ENCODE results near the gene SCAMP4.
"Not testable (repeated sequence)": the region's sequence is repeated elsewhere in the genome, so short reads cannot be mapped to it uniquely, and the experiment has no call there.

The SCAMP4 gene

DNA sequence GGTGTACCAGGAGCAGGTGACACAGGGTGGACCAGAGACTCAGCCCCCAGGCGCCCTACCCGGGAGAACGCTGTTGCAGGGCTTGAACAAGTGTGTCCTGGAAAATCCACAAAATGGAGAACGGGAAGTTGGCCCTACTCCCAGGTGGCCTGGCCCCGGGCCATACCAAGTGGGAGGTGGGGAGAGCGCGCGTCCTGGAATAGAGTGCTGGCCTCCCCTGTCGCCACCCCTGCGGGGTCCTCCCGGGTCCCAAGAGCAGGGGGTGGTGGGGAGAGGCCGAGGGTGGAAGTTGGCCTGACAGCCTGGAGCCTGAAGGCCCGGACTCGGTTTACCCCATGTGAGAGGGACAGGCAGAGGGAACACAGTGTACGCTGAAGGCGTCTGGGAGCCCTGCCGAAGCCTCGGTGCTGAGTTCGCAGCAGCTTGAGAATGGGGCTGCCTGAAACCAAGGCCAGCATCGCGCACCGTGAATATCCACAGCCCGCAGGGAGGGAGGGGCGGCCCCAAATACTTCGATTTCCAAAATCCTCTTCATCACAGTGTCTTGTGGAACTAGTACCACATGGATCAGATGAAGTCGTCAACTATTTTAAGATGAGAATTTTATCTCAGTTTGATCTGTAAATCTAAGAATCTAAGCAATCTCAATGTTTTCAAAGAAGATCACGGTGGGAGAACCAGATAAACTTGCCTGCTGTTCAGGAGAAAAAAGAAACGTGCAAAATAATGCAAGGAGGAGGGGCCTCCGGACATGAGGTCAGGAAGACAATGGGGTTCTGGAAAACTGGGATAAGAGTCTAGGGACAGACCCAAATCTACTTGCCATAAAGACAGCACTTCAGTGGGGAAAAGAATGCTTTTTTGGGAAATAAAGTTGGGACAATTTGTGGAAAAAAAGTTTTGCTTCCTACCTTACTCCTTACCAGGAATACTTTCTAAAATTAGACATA, 31.4 kb upstream of the SCAMP4 start:
- peak; percentile 47 for DNase-seq (ENCODE audit: low read depth)
- H3K4me3 ChIP-seq (ENCODE audit: control insufficient read depth, low read depth, low read length), result peak overlapping the region; percentile 88
- TF ChIP-seq, protein P1, sequence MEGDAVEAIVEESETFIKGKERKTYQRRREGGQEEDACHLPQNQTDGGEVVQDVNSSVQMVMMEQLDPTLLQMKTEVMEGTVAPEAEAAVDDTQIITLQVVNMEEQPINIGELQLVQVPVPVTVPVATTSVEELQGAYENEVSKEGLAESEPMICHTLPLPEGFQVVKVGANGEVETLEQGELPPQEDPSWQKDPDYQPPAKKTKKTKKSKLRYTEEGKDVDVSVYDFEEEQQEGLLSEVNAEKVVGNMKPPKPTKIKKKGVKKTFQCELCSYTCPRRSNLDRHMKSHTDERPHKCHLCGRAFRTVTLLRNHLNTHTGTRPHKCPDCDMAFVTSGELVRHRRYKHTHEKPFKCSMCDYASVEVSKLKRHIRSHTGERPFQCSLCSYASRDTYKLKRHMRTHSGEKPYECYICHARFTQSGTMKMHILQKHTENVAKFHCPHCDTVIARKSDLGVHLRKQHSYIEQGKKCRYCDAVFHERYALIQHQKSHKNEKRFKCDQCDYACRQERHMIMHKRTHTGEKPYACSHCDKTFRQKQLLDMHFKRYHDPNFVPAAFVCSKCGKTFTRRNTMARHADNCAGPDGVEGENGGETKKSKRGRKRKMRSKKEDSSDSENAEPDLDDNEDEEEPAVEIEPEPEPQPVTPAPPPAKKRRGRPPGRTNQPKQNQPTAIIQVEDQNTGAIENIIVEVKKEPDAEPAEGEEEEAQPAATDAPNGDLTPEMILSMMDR (conservative IDR thresholded peaks at IDR 0.05; ENCODE audit: control insufficient read depth, insufficient read depth, low read depth, low read length), result no peak

DNA sequence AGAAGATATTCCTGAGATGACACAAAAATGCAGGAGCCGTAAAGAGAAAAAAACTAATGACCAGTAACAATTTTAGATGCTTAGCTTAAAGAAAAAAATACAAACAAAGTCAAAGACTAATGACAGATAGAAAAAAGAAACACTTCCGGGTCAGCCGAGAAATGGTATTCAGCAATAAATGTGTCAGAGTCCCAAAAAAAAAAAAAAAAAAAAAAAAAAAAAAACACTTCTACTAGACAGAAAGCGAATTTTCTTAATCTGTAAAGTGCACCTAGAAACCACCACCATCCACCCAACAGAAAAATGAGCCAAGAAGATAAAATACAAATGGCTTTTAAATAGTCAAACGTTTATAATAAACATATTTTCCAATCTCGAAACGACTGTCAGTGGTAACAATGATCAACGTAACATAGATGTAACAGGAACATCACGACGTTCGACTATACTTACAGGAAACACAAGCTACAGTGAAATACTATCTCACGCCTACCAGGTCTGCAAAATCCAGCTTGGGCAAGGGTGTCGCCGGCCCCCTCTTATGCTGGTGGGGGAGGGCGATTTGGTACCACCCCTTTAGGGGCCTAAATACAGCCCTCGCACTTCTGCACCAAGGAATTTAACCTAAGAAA, 30.5 kb upstream of the SCAMP4 start:
- peak overlapping the region; percentile 88 for H3K4me3 ChIP-seq (ENCODE audit: control insufficient read depth, low read depth, low read length)
- DNase-seq (ENCODE audit: low read depth), result peak; percentile 39

DNA sequence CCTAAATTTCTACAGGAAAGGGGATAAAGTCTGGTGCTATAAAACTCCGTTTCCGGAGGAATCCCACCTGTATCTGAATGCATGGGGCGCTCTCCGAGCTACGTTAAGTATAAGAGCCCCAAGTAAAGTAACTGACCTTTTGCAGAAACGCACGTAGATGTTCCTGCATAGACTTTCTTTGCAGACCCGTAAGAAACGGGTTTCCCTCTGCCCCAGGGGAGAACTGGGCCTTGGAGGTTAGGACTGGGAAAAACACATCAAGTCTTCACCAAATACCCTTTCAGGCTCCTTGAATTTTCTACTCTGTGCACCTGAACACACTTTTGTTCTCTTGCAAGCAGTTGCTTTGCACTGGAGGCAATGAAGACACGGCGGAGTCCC, 29.9 kb upstream of the SCAMP4 start:
- not testable (repeated sequence) for DNase-seq (ENCODE audit: low read depth)
- H3K4me3 ChIP-seq (ENCODE audit: control insufficient read depth, low read depth, low read length), result peak overlapping the region; percentile 88

More for the DNA sequence above, 30.5 kb upstream of the SCAMP4 start:
- TF ChIP-seq, protein P1 (conservative IDR thresholded peaks at IDR 0.05; ENCODE audit: control insufficient read depth, insufficient read depth, low read depth, low read length), result no peak

DNA sequence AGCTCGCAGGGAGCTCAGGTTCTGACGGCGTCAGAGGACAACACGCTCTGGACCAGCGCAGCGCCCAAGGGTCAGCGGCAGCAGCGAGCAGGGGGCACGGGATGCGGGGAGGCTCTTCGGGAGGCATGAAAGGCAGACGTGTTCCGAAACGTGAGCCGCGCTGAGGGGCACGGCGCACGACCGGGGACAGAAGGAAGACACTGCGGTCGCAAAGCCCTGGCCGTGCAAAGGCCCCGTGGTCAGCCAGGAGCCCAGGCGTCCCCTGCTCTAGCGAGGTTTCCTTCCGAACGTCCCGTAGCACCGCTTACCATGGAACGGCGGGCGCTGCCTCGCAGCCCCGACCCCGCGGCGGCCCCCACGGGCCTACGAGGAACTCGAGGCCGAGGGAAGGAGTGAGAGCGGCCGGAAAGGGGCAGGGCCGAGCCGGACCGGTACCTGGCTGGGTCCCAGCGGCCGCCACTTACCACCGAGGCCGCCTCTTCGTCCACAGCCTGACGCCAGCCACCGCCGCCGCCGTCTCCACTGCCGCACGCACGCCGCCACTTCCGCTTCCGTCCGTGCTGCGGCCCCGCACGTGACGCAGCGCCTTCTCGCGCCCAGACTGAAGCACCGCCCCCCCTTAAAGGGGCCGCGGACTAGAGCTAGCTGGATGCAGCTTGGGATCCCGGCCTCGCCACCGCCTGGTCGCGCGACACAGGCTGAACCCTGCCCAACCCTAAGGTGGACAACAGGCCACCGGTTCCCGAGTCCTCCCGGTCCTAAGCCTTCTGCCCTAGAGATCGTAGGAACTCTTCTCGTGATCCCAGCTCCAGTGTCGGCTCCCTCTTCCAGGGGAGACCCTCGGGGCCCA, 29.3 kb upstream of the SCAMP4 start:
- peak; percentile 80 for DNase-seq (ENCODE audit: low read depth)
- H3K4me3 ChIP-seq (ENCODE audit: control insufficient read depth, low read depth, low read length), result peak overlapping the region; percentile 88
- TF ChIP-seq, protein P1 (conservative IDR thresholded peaks at IDR 0.05; ENCODE audit: control insufficient read depth, insufficient read depth, low read depth, low read length), result no peak

DNA sequence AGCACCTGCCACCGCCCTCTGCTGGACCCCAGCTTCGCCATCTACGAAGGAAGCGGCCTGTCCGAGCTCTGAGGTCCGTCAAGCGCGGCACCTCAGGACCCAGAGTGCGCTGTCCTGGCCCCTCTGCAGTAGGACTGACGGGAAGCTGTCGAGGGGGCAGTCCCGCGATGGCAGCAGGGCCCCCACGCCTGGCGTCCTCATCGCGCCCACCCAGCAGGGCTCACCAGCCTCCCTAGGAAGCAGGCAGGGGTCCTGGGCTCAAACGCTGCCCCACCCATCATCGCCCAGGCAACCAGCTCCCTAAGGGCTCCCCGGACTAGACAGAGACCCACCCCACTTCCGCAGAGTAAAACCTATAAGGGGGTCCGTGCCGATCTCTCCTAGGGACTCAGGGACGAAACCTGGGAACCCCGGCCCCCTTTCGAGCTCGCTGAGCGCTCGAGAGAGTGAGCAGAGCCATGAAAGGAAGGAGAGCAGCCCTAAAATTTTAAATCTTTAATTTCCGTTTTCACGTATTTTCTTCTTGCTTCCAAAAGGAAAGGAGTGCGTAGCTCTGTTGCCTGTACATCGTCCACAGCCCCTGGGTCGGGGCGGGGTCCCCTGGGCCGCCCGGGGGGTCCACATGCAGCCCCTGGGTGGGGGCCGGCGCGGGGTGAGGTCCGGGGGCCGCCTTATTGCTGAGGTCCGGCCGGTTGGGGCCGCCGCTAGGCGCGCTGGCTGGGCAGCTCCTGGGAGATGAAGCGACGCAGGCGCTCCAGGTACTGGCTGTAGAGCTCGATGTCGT, 28.5 kb upstream of the SCAMP4 start:
- peak overlapping the region; percentile 88 for H3K4me3 ChIP-seq (ENCODE audit: control insufficient read depth, low read depth, low read length)
- not testable (repeated sequence) for DNase-seq (ENCODE audit: low read depth)

DNA sequence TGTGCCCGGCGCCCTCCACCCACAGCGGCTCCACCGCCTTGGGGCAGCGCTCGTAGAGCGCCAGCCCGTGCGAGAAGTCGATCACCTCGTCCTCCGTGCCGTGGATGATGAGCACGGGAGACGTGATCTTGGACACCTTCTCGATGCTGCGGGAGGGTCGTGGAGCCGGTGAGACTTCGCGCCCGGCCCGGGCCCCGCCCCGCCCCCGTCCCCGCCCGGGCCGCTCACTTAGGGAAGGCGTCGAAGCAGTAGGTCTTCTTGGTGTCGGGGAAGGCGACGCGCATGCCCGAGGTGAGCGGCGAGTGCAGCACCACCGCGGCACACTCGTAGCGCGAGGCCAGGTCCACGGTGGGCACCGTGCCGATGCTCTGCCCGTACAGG, 27.9 kb upstream of the SCAMP4 start:
- H3K4me3 ChIP-seq (ENCODE audit: control insufficient read depth, low read depth, low read length); DNase-seq (ENCODE audit: low read depth): not testable (repeated sequence)

DNA sequence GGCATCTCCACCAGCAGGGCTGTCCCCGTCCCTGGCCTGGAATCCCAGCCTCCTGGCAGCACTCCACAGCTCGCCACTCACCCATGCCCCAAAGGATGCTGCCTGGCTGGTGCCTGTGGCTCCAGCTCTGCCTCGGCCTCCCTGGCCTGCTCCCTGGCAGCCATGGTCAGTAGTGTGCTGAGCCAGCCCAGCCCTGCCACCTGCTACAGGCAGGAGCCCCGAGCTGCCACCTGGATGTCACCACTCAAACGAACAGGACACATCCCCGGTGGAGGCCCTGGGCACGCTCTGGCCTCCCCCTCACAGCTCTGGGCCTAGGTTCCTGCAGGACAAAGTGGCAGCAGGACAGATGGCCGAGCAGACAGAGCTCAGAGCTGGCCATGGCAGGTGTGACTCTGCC, 26.6 kb upstream of the SCAMP4 start:
- not testable (repeated sequence) for H3K4me3 ChIP-seq (ENCODE audit: control insufficient read depth, low read depth, low read length); DNase-seq (ENCODE audit: low read depth)

DNA sequence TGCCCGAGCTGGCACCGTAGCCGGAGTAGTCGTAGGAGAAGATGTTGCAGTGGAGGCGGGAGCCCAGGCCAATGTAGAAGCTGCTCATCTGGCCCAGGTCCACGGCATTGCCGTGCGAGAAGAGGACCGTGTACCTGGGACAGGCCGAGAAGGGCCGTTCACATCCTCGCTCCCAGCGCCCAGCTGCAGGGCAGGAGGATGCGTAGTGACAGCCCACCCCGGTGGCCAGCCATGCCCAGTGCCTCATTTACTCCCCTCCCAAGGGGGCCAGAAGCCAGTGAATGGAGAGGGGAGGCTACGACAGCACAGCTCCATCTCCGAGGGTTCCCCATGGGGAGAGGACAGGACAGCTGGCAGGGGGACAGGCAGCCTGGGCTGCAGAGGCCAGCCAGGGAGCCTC, 25.2 kb upstream of the SCAMP4 start:
- not testable (repeated sequence) for H3K4me3 ChIP-seq (ENCODE audit: control insufficient read depth, low read depth, low read length); DNase-seq (ENCODE audit: low read depth)
